Neural progenitor cell (in vitro differentiated cells): Measurements from ENCODE around the gene CARNS1. TPM values are rescaled to one million over a fixed set of nuclear protein-coding genes. Genes with fewer than 3 reads are reported as not detected.

Experiments
- DNase-seq: peaks from one replicate; pipeline ENCODE4 v3.0.0-alpha.2; 2016; ENCODE audit warnings: low spot score
- H2AFZ ChIP-seq: fragments of 200-600 bp; sonication (generic); replicated peaks from 2 replicates; pipeline ENCODE4 v1.6.1; 2016; ENCODE audit warnings: antibody characterized with exemption
- H3F3A ChIP-seq: fragments of 200-600 bp; sonication (generic); 2 replicates; pipeline ENCODE4 v1.6.1; 2016; ENCODE audit warnings: antibody characterized with exemption, low read depth
- H3K27ac ChIP-seq: fragments of 200-600 bp; sonication (generic); 2 replicates; pipeline ENCODE4 v1.5.1; 2016; ENCODE audit warnings: mild to moderate bottlenecking
- H3K27me3 ChIP-seq: fragments of 200-600 bp; sonication (generic); 2 replicates; pipeline ENCODE4 v1.6.1; 2016; ENCODE audit warnings: mild to moderate bottlenecking, moderate library complexity
- H3K36me3 ChIP-seq: fragments of 200-600 bp; sonication (generic); 2 replicates; pipeline ENCODE4 v1.5.1; 2016
- H3K4me1 ChIP-seq: fragments of 200-600 bp; sonication (generic); 2 replicates; pipeline ENCODE4 v1.6.1; 2016; ENCODE audit warnings: mixed run types
- H3K4me2 ChIP-seq: fragments of 200-600 bp; sonication (generic); 2 replicates; pipeline ENCODE4 v1.6.1; 2016
- H3K4me3 ChIP-seq: fragments of 200-600 bp; sonication (generic); 2 replicates; pipeline ENCODE4 v1.5.1; 2016
- H3K79me2 ChIP-seq: fragments of 200-600 bp; sonication (generic); 2 replicates; pipeline ENCODE4 v1.6.1; 2016; ENCODE audit warnings: low read depth
- H3K9ac ChIP-seq: fragments of 200-600 bp; sonication (generic); 2 replicates; pipeline ENCODE4 v1.6.1; 2016
- H3K9me3 ChIP-seq: fragments of 200-600 bp; sonication (generic); 2 replicates; pipeline ENCODE4 v1.5.1; 2016; ENCODE audit warnings: low read depth
- H4K20me1 ChIP-seq: fragments of 200-600 bp; sonication (generic); 2 replicates; pipeline ENCODE4 v1.6.1; 2016; ENCODE audit warnings: low read depth
- H3K27ac Mint-ChIP-seq: 3 replicates; pipeline ENCODE4 v1.8.0; 2021; ENCODE audit warnings: mixed read lengths
- H3K27me3 Mint-ChIP-seq: 2 replicates; pipeline ENCODE4 v1.8.0; 2022; ENCODE audit warnings: low read depth, mild to moderate bottlenecking, inconsistent platforms, moderate library complexity, mixed read lengths; ENCODE audit not compliant: insufficient read depth
- H3K36me3 Mint-ChIP-seq: 3 replicates; pipeline ENCODE4 v1.8.0; 2021; ENCODE audit warnings: mixed read lengths
- H3K4me1 Mint-ChIP-seq: 3 replicates; pipeline ENCODE4 v1.8.0; 2021; ENCODE audit warnings: mixed read lengths
- H3K4me3 Mint-ChIP-seq: 3 replicates; pipeline ENCODE4 v1.8.0; 2021; ENCODE audit warnings: mild to moderate bottlenecking, moderate library complexity, mixed read lengths
- H3K9me3 Mint-ChIP-seq: 3 replicates; pipeline ENCODE4 v1.8.0; 2020; ENCODE audit warnings: mixed read lengths
- EZH2 ChIP-seq: fragments of 200-600 bp; sonication (generic); IDR thresholded peaks from 2 replicates; pipeline ENCODE4 v1.6.1; 2017; ENCODE audit warnings: antibody characterized with exemption, mild to moderate bottlenecking, moderate library complexity
- EZH2phosphoT487 ChIP-seq: fragments of 200-600 bp; sonication (generic); IDR thresholded peaks from 2 replicates; pipeline ENCODE4 v1.6.1; 2017; ENCODE audit warnings: antibody characterized with exemption
- total RNA-seq: library from RNA; depleted of rRNA; stranded (reverse); fragments of >200 nt; gene quantifications from 2 replicates; pipeline ENCODE4 v1.2.3, GENCODE V29; 2015; ENCODE audit warnings: low replicate concordance
- TF ChIP-seq, protein P1 (sequence below): fragments of 200-600 bp; sonication (generic); IDR thresholded peaks from 2 replicates; pipeline ENCODE4 v1.5.1; 2017; ENCODE audit warnings: antibody characterized with exemption, mild to moderate bottlenecking

CARNS1 gene
- total RNA-seq, 1 donor from 2014 or later, result 0.52 TPM

DNA sequence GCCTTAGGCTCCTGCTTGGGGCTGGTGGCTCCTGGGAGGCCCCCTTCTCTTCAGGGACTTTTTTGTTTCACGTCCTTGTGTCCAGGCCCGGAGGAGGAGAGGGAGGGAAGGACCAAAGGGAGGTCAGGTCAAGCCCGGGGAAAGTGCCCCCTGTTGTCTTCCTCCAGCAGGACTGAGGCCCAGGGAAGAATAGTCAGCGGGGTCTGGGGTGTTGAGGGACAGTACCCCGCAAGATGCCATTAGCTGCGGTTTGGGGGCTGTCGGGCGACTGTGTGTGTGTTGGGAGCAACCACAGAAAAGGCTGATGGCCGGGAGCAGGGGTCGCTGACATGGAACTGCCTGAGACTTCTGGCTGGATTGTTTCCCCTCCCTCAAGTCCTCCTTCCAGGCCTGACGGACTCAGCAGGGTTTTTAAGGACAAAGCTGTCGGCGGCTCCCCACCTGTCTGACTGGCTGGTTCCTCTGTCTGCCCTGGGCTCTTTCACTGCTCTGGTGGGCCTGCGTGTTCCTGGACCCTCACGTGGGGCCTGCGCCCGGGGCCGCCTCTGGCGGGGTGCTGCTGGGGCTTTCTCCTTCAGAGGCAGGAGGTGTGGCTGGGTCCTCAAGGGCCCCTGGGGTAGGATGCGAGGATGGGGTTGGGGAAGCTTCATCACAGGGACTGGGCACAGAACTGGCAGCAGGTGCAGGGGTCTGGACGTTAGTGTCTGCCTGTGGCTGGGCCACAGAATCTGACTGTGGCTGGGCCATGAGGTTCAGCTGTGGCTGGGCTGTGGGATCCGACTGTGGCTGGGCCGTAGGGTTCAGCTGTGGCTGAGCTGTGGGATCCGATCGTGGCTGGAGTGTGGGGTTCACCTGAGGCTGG lies 35.5 kb downstream of the CARNS1 start:
- H3K36me3 ChIP-seq, result no peaks in the 10 kb centered on the region
- H3K79me2 ChIP-seq, result no peaks in the 10 kb centered on the region
- peaks cover 20% of the 10 kb centered on the region for H3K4me1 Mint-ChIP-seq
- no peak overlapping the region for H2AFZ ChIP-seq
- TF ChIP-seq EZH2phosphoT487, result no peak
- no peak for TF ChIP-seq EZH2
- TF ChIP-seq, protein P1, sequence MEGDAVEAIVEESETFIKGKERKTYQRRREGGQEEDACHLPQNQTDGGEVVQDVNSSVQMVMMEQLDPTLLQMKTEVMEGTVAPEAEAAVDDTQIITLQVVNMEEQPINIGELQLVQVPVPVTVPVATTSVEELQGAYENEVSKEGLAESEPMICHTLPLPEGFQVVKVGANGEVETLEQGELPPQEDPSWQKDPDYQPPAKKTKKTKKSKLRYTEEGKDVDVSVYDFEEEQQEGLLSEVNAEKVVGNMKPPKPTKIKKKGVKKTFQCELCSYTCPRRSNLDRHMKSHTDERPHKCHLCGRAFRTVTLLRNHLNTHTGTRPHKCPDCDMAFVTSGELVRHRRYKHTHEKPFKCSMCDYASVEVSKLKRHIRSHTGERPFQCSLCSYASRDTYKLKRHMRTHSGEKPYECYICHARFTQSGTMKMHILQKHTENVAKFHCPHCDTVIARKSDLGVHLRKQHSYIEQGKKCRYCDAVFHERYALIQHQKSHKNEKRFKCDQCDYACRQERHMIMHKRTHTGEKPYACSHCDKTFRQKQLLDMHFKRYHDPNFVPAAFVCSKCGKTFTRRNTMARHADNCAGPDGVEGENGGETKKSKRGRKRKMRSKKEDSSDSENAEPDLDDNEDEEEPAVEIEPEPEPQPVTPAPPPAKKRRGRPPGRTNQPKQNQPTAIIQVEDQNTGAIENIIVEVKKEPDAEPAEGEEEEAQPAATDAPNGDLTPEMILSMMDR, result no peak
- no peaks in the 10 kb centered on the region for H3F3A ChIP-seq
- no peak overlapping the region for H3K4me3 ChIP-seq
- peak; percentile 35 for DNase-seq
- peaks cover 6% of the 10 kb centered on the region for H3K27me3 Mint-ChIP-seq
- no peaks in the 10 kb centered on the region for H3K4me1 ChIP-seq
- no peak overlapping the region for H3K4me2 ChIP-seq
- H3K9me3 Mint-ChIP-seq, result no peaks in the 10 kb centered on the region
- no peaks in the 10 kb centered on the region for H3K27me3 ChIP-seq
- H3K36me3 Mint-ChIP-seq, result no peaks in the 10 kb centered on the region
- H3K9me3 ChIP-seq, result no peaks in the 10 kb centered on the region
- H3K9ac ChIP-seq, result no peak overlapping the region
- H3K27ac ChIP-seq, result no peak overlapping the region
- peak overlapping the region; percentile 96 for H3K27ac Mint-ChIP-seq
- H4K20me1 ChIP-seq, result no peaks in the 10 kb centered on the region
- H3K4me3 Mint-ChIP-seq, result no peak overlapping the region

DNA sequence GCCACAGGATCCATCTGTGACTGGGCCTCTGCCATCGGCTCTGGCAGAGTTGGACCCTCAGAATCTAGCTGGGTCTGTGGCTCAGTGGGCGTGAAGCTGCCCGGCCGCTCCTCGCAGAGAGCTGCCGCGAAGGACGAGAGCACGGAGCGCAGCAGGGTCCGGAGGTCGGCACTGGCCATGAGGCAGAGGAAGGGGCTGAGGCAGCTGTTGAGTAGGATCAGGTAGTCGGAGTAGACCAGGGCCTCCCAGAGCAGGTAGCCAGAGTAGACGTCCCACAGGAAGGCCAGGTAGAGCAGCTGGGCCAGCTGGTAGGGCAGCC lies 36.1 kb downstream of the CARNS1 start:
- H3K27ac Mint-ChIP-seq, result peak overlapping the region; percentile 96
- Histone ChIP-seq H3F3A (no peaks in the 10 kb centered on the region), H3K4me1 (no peaks in the 10 kb centered on the region), H3K36me3 (no peaks in the 10 kb centered on the region), H3K79me2 (no peaks in the 10 kb centered on the region), H3K4me2 (no peak overlapping the region), H3K9ac (no peak overlapping the region), H4K20me1 (no peaks in the 10 kb centered on the region), H3K27me3 (no peaks in the 10 kb centered on the region), H3K4me3 (no peak overlapping the region), H3K27ac (no peak overlapping the region), H2AFZ (no peak overlapping the region), H3K9me3 (no peaks in the 10 kb centered on the region)
- no peak overlapping the region for H3K4me3 Mint-ChIP-seq
- TF ChIP-seq EZH2, result no peak
- TF ChIP-seq, protein P1, result no peak
- no peak for TF ChIP-seq EZH2phosphoT487
- peaks cover 6% of the 10 kb centered on the region for H3K27me3 Mint-ChIP-seq
- H3K9me3 Mint-ChIP-seq, result no peaks in the 10 kb centered on the region
- no peak for DNase-seq
- H3K36me3 Mint-ChIP-seq, result no peaks in the 10 kb centered on the region
- peaks cover 20% of the 10 kb centered on the region for H3K4me1 Mint-ChIP-seq

DNA sequence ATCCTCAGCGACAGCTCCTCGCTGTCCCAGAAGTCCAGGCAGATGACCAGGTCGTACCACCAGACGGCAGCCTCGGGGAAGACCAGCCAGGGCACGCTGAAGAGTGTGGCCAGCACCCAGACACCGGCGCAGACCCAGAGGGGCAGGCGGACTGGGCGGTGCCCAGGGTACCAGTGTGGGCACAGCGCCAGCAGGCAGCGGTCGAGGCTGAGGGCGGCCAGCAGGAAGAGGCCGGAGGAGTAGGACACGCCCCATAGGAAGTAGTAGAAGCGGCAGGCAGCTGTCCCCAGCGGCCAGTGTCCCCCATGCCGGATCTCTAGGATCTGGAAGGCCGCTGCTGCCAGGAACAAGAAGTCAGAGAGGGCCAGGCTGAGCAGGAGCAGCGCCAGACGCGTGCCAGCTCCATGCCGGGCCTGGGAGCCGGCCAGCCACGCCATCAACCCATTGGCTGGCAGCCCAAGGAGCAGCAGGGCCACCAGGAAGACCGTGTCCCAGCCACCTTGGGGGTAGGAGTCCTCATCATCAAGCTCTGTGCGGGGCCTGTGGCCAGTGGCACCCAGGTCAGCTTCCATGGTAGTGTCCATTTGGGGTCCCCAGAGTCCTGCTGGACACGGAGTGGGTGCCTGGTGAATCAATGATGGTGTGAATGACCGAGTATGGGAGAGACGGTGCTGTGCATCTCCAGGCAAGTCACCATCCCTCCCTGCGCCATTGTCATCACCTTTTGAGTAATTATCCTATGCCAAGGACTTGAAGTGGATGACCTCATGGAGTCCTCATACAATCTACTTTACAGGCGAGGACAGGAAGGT lies 36.9 kb downstream of the CARNS1 start, which contains the start of gene GPR152:
Gene GPR152 (minus strand): TSS at position 589 of the 812 bp plus-strand sequence. CDS start 5 bp downstream, at position 584.
- no peaks in the 10 kb centered on the region for H3K9me3 Mint-ChIP-seq
- H3K4me3 Mint-ChIP-seq, result peak within 1 kb of the TSS; percentile 58
- no peaks in the 10 kb centered on the region for H3F3A ChIP-seq
- H3K4me3 ChIP-seq, result no peak within 1 kb of the TSS
- no peaks in the 10 kb centered on the region for H3K27me3 ChIP-seq
- TF ChIP-seq EZH2phosphoT487 (no peak), EZH2 (no peak)
- TF ChIP-seq, protein P1, result no peak
- H3K36me3 Mint-ChIP-seq, result no peaks in the 10 kb centered on the region
- H3K27me3 Mint-ChIP-seq, result peaks cover 6% of the 10 kb centered on the region
- no peak within 1 kb of the TSS for H3K9ac ChIP-seq
- H3K4me2 ChIP-seq, result no peak within 1 kb of the TSS
- no peaks in the 10 kb centered on the region for H3K4me1 ChIP-seq
- DNase-seq, result no peak
- peak within 1 kb of the TSS; percentile 96 for H3K27ac Mint-ChIP-seq
- H3K4me1 Mint-ChIP-seq, result peaks cover 21% of the 10 kb centered on the region
- H3K79me2 ChIP-seq, result no peaks in the 10 kb centered on the region
- H3K9me3 ChIP-seq, result no peaks in the 10 kb centered on the region
- no peak within 1 kb of the TSS for H3K27ac ChIP-seq
- no peaks in the 10 kb centered on the region for H4K20me1 ChIP-seq
- H2AFZ ChIP-seq, result no peak within 1 kb of the TSS
- H3K36me3 ChIP-seq, result no peaks in the 10 kb centered on the region
